GM11168 (cell line): Measurements from ENCODE around the gene GGT5.
"Not testable (repeated sequence)": the region's sequence is repeated elsewhere in the genome, so short reads cannot be mapped to it uniquely, and the experiment has no call there.

Experiments
- in situ Hi-C: fragments of 300-500 bp; cut with MboI; formaldehyde crosslinking; loops from one replicate; pipeline ENCODE4 v1.12.0; 2022; ENCODE audit warnings: low sequenced_read_pairs; ENCODE audit not compliant: unreplicated experiment

The GGT5 gene

GRCh38 chr22:24186892-24187670, 57.8 kb downstream of the GGT5 start:
- in situ Hi-C loops, result no loop called here

GRCh38 chr22:24186352-24186740, 58.5 kb downstream of the GGT5 start:
- in situ Hi-C loops, result no loop called here

- in situ Hi-C loops, result no loop called here
These were observed 59.2 kb downstream of the GGT5 start for GRCh38 chr22:24185501-24186351.

- in situ Hi-C loops, result no loop called here
These were observed 59.8 kb downstream of the GGT5 start for GRCh38 chr22:24185001-24185500.

- in situ Hi-C loops, result no loop called here
These were observed 60.7 kb downstream of the GGT5 start for GRCh38 chr22:24184057-24184798.

- in situ Hi-C loops, result no loop called here
These were observed 61.4 kb downstream of the GGT5 start for GRCh38 chr22:24183321-24184031.

GRCh38 chr22:24182900-24183246, 62.0 kb downstream of the GGT5 start:
- in situ Hi-C loops, result not testable (repeated sequence)

- in situ Hi-C loops, result no loop called here
These were observed 62.6 kb downstream of the GGT5 start for GRCh38 chr22:24181996-24182899.

GRCh38 chr22:24181088-24181995, 63.5 kb downstream of the GGT5 start, which contains the start of gene SUSD2:
TSS of gene SUSD2 (plus strand) at chr22:24181487. CDS start at chr22:24181520, 33 bp downstream.
- in situ Hi-C loops, result no loop called here

- in situ Hi-C loops, result no loop called here
These were observed 64.4 kb downstream of the GGT5 start for GRCh38 chr22:24180316-24181087.

GRCh38 chr22:24179478-24180210, 65.2 kb downstream of the GGT5 start:
- in situ Hi-C loops, result no loop called here

GRCh38 chr22:24178502-24179440, 66.1 kb downstream of the GGT5 start:
- in situ Hi-C loops, result no loop called here

GRCh38 chr22:24178021-24178431, 66.9 kb downstream of the GGT5 start:
- in situ Hi-C loops, result no loop called here

- in situ Hi-C loops, result no loop called here
These were observed 67.4 kb downstream of the GGT5 start for GRCh38 chr22:24177456-24177855.

GRCh38 chr22:24177045-24177444, 67.8 kb downstream of the GGT5 start:
- in situ Hi-C loops, result no loop called here
